Superior temporal gyrus (tissue), 1 donor: ENCODE measurements around the gene PRPH.

ENCODE experiments used
- DNase-seq: peaks from one replicate; pipeline ENCODE4 v3.0.0-alpha.2; 2016; ENCODE audit errors: extremely low spot score

The PRPH gene

DNA sequence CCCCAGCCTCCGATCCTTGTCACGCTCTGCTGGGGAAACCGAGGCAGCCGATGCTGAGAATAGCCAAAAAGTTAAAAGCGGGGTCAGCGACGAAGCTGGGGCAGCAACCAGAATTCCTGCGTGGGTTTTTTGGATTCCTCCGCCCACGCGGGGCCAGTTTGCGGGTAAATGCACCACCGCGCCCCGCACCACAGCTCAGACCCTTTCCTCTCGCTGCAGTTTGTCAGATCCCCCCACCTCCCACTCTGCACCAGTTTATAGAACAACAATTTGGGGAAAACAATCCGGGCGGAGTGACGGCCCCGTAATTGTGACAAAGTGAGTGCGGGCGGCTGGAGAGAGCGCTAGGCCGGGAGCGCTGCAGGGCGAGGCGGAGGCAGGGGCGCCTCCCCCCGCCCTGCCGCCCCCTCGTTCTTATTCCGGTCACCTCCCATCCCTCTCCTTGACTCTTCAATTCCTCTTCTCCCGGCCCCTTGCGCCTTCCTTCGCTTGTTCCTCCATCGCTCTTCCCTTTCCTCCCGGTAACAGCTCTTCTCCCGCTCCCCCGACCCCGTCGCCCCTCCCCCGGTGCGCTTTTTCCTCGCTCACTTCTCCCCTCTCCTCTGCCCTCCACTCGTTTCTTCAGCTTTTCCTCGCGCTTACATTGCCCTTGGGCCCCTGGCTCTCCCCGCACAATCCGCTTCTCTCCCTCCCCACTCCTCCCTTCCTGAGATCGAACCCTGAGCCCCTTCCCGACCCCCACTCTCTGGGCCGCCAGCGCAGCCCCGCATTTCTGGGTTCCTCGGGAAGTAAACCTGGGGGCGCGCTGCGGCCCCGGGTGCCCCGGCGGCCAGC is 51.1 kb downstream of the PRPH start:
- no peak for DNase-seq

DNA sequence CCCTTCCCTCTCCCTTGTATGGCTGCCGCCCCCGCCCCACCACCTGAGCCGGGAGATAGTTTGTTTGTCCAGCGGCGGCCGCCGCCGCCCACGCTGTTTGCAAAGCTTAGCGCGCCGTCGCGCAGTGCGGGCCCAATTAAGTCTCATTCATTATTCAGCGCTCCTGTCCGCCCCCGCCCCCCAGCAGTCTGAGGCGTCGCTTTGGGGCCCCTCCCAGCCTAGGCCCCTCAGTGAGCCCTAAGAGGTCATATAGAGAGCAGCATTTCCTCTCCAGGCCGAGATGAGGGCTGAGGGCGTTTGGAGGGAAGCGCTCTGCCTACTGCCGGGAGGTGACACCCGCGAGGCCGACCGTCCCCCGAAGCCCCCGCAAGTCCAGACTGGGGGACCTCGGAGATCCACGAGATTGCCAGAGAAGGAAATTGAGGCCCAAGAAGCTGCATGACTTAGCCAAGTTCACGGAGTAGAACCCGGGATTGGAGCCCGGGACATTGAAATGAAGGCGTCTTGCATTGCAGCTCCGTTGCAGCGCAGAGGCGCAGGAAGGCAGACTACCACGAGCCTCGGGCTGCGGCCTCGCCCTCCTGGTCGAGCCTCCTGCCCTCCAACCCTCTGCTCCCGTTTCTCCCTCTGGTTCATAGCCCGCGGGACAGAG is 51.8 kb downstream of the PRPH start, which contains the start of gene DNAJC22:
Gene DNAJC22, plus strand, starts transcription at position 230 of the 652 bp plus-strand sequence. CDS start 1,985 bp downstream, outside the sequence.
- DNase-seq, result no peak

DNA sequence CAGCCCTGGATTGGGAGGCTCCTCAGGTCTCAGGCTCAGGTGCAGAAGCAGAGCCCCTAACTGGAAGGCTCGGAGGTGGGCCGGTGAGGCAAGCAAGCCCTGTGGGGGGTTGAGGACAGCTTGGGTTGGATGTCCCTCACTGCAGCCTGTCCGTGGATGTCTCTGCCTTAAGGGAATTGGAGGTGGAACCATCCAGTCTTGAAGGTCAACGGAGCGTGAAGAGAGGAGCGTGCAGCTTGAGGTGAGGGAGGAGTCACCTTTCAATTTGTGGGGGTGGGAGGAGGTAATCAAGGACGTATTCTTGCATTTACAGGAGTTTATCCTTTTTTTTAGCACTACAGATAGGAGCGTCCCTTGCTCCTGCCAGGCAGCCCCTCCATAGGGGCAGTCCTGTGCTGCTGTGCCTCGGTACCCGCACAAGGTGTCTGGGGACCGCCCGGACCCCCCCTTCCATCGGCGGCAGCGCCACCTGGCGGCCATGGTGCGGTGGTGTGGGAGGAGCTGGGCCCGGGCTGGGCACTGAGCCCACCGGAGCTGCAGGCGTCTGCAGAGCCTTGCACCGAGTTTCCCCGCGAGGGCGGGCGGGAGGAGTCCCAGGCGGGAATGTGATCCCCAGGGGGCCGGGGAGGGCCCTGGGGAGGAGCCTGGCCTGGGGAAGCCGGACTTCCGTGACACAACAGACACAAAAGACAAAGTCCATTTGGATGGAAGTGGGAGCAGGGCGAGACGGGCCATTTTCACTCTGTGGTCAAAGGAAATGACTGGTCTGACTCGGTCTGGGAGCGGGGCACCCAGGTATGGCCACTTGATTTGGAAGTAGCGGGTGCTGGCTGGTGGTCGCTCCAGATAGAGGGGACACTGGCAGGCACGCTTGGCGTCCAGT is 52.6 kb downstream of the PRPH start:
- peak; percentile 89 for DNase-seq
